ENCODE measurements around the gene GRID2.

Gene GRID2

DNA sequence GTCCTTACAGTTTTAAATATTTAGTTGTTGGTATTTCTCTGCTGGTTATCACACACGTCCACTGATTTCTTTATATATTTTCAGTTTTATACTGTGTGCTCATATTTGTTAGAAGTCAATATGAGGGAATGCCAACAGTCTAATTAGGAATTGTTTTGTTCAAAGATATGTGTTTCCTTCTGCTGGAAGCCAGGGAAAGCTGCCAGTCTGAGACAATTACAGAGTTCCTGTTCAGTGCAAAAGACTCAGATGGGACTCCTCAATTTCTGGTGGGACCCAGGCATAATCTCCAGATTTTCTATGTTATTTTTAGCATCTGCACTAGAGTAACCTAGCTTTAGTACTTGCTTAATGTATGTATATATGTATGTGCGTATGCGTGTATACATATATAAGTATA is 486.0 kb downstream of the GRID2 start:
- TF ChIP-seq Cebpa-rat (IDR thresholded peaks at IDR 0.05): no peak
- Histone ChIP-seq H3K4me3 (no peak overlapping the region), H3K4me2 (no peak overlapping the region), H3K27ac (no peak overlapping the region), H3K9me3 (no peaks in the 10 kb centered on the region), H3K9ac (no peak overlapping the region), H3K36me3 (no peaks in the 10 kb centered on the region), H3K27me3 (no peaks in the 10 kb centered on the region), H3K4me1 (no peaks in the 10 kb centered on the region), H4K20me1 (no peaks in the 10 kb centered on the region)

DNA sequence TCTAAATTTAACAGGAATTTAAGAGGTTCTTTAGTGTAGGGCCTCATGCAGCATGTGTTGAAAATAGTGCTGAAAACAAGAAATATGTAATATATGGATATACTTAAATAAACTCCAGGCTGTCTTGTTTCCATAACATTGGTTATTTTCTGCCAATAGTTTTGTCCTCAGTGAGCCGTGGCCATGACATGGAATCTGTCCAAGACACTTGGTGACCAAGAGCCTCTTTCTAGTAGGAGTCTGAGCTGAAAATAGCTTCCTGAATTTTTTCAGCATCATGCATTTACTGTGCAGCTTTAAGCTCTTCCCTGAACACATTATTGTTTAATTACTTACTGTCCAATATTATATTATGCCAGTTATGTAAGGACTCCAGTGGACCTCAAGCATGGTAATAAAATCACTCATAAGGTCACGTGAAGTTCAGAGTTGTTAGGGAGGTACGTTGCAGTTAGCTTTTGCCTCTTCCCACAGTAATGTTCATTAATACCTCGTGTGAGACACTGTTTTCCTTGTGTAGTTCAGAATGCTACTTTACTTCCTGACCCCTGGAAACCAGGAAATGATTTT is 488.2 kb downstream of the GRID2 start:
- Histone ChIP-seq H3K36me3 (no peaks in the 10 kb centered on the region), H4K20me1 (no peaks in the 10 kb centered on the region), H3K4me1 (no peaks in the 10 kb centered on the region), H3K4me3 (no peak overlapping the region), H3K4me2 (no peak overlapping the region), H3K9me3 (no peaks in the 10 kb centered on the region), H3K9ac (no peak overlapping the region), H3K27ac (no peak overlapping the region), H3K27me3 (no peaks in the 10 kb centered on the region)
- TF ChIP-seq Cebpa-rat (IDR thresholded peaks at IDR 0.05): no peak

DNA sequence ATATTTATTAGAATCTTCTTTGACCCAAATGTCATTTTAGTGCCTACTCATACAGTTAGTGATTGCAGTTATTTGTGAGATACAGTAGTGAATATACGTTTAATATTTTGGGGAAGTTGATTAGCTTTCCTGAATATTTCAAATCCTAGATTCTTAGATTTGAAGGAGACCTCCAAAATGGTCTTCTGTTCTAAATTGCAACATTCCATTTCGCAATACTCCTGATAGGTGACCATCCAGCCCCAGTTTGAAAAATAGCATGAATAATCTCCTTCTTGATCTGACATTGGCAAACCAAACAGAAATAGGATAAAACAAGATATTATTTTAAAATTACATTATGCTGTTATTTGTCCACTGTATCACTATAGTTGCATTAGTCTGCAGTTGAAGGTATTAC is 505.6 kb downstream of the GRID2 start:
- H3K9me3 ChIP-seq: no peaks in the 10 kb centered on the region
- no peak; the same call in 1 of the 2 replicates for TF ChIP-seq Cebpa-rat (IDR thresholded peaks at IDR 0.05)

DNA sequence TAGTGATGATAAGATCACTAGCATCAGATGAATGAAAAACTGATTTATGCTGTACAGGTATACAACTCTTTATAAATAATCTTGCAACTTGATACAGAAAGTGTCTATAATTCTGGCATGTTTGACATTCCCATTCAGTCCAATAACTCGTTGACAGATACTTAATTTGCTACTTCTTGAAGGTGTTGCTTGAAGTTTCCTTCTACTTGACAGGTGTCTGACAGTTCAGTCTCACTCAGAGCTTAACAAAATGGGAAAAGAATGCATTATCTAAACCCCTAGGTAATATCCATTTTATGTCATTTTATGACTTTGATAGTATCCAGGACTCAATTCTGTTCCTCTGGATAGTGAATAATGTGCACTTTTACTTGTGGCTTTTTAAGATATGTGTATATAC is 508.9 kb downstream of the GRID2 start:
- H3K4me2 ChIP-seq: no peak overlapping the region
- no peaks in the 10 kb centered on the region for H3K4me1 ChIP-seq
- H3K9ac ChIP-seq: no peak overlapping the region
- H4K20me1 ChIP-seq: no peaks in the 10 kb centered on the region
- H3K27me3 ChIP-seq: no peaks in the 10 kb centered on the region
- H3K9me3 ChIP-seq: no peaks in the 10 kb centered on the region
- TF ChIP-seq Cebpa-rat (IDR thresholded peaks at IDR 0.05): no peak
- H3K4me3 ChIP-seq: no peak overlapping the region
- no peaks in the 10 kb centered on the region for H3K36me3 ChIP-seq
- no peak overlapping the region for H3K27ac ChIP-seq

More for the DNA sequence above, 505.6 kb downstream of the GRID2 start:
- Histone ChIP-seq H4K20me1 (no peaks in the 10 kb centered on the region), H3K9ac (no peak overlapping the region), H3K4me2 (no peak overlapping the region), H3K4me1 (no peaks in the 10 kb centered on the region), H3K4me3 (no peak overlapping the region), H3K36me3 (no peaks in the 10 kb centered on the region), H3K27me3 (no peaks in the 10 kb centered on the region), H3K27ac (no peak overlapping the region)

DNA sequence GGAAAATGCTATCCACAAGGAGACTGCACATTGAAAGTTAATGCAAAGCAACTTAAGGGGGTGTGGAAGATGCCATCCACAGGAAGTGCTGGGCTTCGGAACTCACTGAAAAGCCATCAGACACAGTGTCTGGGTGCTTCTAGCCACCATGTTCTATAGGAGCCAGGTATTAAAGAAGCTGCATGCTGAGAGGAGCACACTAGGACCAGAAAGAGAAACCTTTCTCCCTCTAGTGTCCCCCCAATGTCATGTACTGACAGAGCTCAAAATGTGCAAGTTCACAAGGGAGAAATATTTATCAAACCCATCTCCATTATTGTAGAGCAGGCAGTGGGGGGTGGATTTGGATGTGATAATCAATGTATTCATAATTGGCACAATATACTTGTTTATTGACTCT is 510.9 kb downstream of the GRID2 start:
- Histone ChIP-seq H3K27ac (no peak overlapping the region), H3K4me3 (no peak overlapping the region), H3K4me1 (no peaks in the 10 kb centered on the region), H3K27me3 (no peaks in the 10 kb centered on the region), H3K36me3 (no peaks in the 10 kb centered on the region), H3K9ac (no peak overlapping the region), H3K4me2 (no peak overlapping the region), H3K9me3 (no peaks in the 10 kb centered on the region), H4K20me1 (no peaks in the 10 kb centered on the region)
- no peak for TF ChIP-seq Cebpa-rat (IDR thresholded peaks at IDR 0.05)

DNA sequence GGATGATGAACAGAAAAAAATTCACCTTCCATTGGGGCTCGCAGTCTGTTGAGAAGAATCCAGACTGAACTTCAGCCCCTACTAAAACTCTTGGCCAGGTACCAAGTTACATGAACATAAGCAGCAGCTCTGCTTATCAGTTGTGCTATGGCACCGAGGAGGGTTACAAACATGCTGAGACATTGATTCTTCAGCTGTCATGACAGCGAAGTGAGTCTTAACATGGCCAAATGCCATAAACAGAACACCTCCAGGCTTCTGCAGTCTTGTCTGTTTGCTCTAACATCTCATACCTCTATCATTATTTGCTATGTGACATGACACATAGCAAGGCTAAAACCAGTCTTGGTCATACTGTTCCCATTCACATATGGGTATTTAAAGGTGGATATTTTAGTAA is 521.5 kb downstream of the GRID2 start:
- no peaks in the 10 kb centered on the region for H3K9me3 ChIP-seq

DNA sequence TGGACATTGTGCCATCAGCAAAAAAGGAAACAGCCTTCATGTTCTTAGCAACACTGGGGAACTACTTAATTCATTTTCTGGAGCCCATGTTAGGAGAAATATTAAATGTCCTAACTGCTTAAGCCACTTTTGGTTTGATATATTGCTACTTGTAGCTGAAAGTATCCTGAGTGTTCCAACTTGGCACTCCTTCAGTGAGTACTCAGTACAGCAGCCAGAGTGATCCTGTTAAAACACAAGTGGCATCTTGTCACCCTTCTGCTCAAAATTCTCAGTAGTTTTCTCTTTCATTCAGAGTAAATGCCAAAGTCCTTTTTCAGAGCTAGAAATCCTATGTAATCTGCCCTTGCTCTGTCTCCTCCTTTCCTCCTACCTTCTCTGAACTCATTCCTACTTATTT is 522.0 kb downstream of the GRID2 start:
- no peak overlapping the region for H3K27ac ChIP-seq
- H3K4me3 ChIP-seq: no peak overlapping the region
- TF ChIP-seq Cebpa-rat (IDR thresholded peaks at IDR 0.05): no peak
- H3K9me3 ChIP-seq: no peaks in the 10 kb centered on the region
- no peaks in the 10 kb centered on the region for H4K20me1 ChIP-seq
- H3K36me3 ChIP-seq: no peaks in the 10 kb centered on the region
- no peaks in the 10 kb centered on the region for H3K4me1 ChIP-seq
- H3K9ac ChIP-seq: no peak overlapping the region
- no peak overlapping the region for H3K4me2 ChIP-seq
- H3K27me3 ChIP-seq: no peaks in the 10 kb centered on the region

More for the DNA sequence above, 521.5 kb downstream of the GRID2 start:
- Histone ChIP-seq H3K27me3 (no peaks in the 10 kb centered on the region), H3K4me1 (no peaks in the 10 kb centered on the region), H3K9ac (no peak overlapping the region), H4K20me1 (no peaks in the 10 kb centered on the region), H3K27ac (no peak overlapping the region), H3K4me2 (no peak overlapping the region), H3K36me3 (no peaks in the 10 kb centered on the region), H3K4me3 (no peak overlapping the region)
- TF ChIP-seq Cebpa-rat (IDR thresholded peaks at IDR 0.05): no peak

DNA sequence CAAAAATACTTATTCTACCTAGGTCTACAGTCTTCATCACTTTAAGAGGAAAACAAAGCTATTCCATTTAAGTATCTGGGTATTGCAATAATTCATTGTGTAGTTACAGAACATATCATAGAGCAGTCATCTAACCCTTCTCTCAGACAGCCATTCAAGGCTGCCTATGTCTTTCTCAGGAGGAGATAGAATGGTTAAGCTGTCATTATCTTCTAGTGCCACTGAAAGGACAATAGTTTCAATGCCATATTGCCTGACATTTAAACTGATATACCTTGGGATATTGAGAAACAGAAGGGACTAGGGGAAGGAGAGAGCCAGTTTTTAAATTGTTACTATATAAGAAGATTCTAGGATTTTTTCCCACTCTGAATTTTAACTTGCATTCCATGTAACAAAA is 527.0 kb downstream of the GRID2 start:
- no peak overlapping the region for H3K27ac ChIP-seq
- H3K4me3 ChIP-seq: no peak overlapping the region
- no peaks in the 10 kb centered on the region for H3K36me3 ChIP-seq
- no peaks in the 10 kb centered on the region for H3K4me1 ChIP-seq
- no peak overlapping the region for H3K4me2 ChIP-seq
- TF ChIP-seq Cebpa-rat (IDR thresholded peaks at IDR 0.05): no peak
- H3K27me3 ChIP-seq: no peaks in the 10 kb centered on the region
- H3K9me3 ChIP-seq: no peaks in the 10 kb centered on the region
- no peak overlapping the region for H3K9ac ChIP-seq
- no peaks in the 10 kb centered on the region for H4K20me1 ChIP-seq

DNA sequence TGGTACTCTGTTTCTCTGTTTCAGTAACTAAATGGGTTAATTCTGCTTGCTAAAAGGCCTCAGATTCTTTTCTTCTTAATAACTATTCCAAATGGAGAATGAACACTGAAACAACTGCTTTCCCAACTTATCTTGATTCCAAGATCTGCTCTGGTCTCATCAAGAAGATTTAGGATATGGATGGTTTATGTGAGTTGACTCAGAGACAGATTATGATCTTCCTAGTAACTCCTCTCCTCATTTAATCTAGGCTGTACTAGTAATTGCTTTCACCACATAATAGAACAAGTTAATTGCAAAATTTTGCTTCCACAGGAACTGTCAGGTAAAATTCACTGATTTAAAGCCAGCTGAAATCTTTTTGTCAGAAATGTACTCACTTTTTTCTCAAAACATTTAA is 537.1 kb downstream of the GRID2 start:
- TF ChIP-seq Cebpa-rat (IDR thresholded peaks at IDR 0.05): no peak
- H3K36me3 ChIP-seq: no peaks in the 10 kb centered on the region

DNA sequence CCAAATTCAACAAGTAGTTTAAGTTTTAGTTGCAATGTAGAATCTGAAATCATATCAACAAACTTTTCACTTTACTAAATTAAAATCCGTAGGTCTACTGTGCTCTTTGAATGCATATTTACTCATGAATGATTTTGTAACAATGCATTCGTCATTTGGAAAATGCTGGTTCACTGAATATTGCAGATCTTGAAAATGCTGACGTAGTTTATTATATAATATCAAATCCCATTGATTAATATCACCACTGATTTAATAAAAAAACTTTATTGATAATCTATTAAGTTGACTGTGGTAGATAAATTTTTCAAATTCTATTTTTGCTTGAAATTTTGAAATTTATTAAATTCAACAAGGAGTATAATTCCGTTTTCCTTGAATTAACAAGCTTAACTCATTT is 540.0 kb downstream of the GRID2 start:
- Histone ChIP-seq H3K27me3 (no peaks in the 10 kb centered on the region), H3K9me3 (no peaks in the 10 kb centered on the region), H3K27ac (no peak overlapping the region), H3K36me3 (no peaks in the 10 kb centered on the region), H3K4me2 (no peak overlapping the region), H3K9ac (no peak overlapping the region), H3K4me1 (no peaks in the 10 kb centered on the region), H4K20me1 (no peaks in the 10 kb centered on the region), H3K4me3 (no peak overlapping the region)
- no peak for TF ChIP-seq Cebpa-rat (IDR thresholded peaks at IDR 0.05)

More for the DNA sequence above, 537.1 kb downstream of the GRID2 start:
- Histone ChIP-seq H3K27ac (no peak overlapping the region), H3K9me3 (no peaks in the 10 kb centered on the region), H3K4me3 (no peak overlapping the region), H3K4me2 (no peak overlapping the region), H3K9ac (no peak overlapping the region), H4K20me1 (no peaks in the 10 kb centered on the region), H3K4me1 (no peaks in the 10 kb centered on the region), H3K27me3 (no peaks in the 10 kb centered on the region)

DNA sequence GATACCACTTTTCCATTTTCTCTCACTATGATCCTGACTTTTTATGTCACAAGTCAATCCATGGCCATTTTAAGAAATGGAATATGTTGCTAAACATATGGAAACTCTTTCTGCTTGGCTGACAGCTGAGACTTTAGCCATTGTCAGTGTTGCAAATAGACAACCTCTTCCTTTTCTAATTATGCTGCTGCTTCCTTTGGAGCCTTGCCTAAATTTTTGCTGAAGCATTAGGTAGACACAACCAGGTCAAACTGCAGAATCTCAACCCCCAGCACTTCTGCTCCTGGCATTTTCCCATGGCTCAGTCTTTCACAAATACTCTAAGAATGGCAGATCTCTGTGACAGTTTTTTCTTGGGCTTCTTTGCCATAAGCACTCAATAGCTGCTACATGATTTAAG is 543.3 kb downstream of the GRID2 start:
- H3K4me2 ChIP-seq: no peak overlapping the region
- H3K27me3 ChIP-seq: no peaks in the 10 kb centered on the region
- H3K36me3 ChIP-seq: no peaks in the 10 kb centered on the region
- H3K9me3 ChIP-seq: no peaks in the 10 kb centered on the region
- TF ChIP-seq Cebpa-rat (IDR thresholded peaks at IDR 0.05): no peak
- no peak overlapping the region for H3K27ac ChIP-seq
- H3K9ac ChIP-seq: no peak overlapping the region
- H3K4me1 ChIP-seq: no peaks in the 10 kb centered on the region
- no peak overlapping the region for H3K4me3 ChIP-seq
- H4K20me1 ChIP-seq: no peaks in the 10 kb centered on the region

All from BLaER1 (cell line).